ENCODE results near the gene CD247.

- TF ChIP-seq POLR2AphosphoS5 (IDR thresholded peaks at IDR 0.05) (no peak), CTCF (IDR thresholded peaks at IDR 0.05) (no peak)
Measured at GRCh38 chr1:167460836-167461235, 57.5 kb downstream of the CD247 start.
